Mesothelial cell of epicardium (in vitro differentiated cells): ENCODE measurements around the gene ZDHHC8. TPM values are rescaled to one million over a fixed set of nuclear protein-coding genes. Genes with fewer than 3 reads are reported as not detected.

Source experiments
- DNase-seq, 2 experiments: peaks; one replicate each; pipeline ENCODE4 v3.0.0; 2021; ENCODE audit warnings: low spot score in 2 of 2; ENCODE audit not compliant: unreplicated experiment in 2 of 2
- H3K27ac Mint-ChIP-seq: 2 replicates; pipeline ENCODE4 v1.8.0; 2021; ENCODE audit warnings: mixed read lengths
- H3K27me3 Mint-ChIP-seq: 2 replicates; pipeline ENCODE4 v1.8.0; 2021; ENCODE audit warnings: low read depth, mixed read lengths
- H3K36me3 Mint-ChIP-seq: 2 replicates; pipeline ENCODE4 v1.8.0; 2021; ENCODE audit warnings: mixed read lengths
- H3K4me1 Mint-ChIP-seq: 2 replicates; pipeline ENCODE4 v1.8.0; 2021; ENCODE audit warnings: mixed read lengths
- H3K4me3 Mint-ChIP-seq: 2 replicates; pipeline ENCODE4 v1.8.0; 2021; ENCODE audit warnings: mild to moderate bottlenecking, moderate library complexity, mixed read lengths
- H3K9me3 Mint-ChIP-seq: 2 replicates; pipeline ENCODE4 v1.8.0; 2021; ENCODE audit warnings: mixed read lengths
- total RNA-seq: library from RNA; stranded (reverse); gene quantifications from 3 replicates; pipeline ENCODE4 v1.2.1, GENCODE V29; 2021
- TF ChIP-seq, protein P1 (sequence below): fragments of 200-600 bp; sonication (generic); IDR thresholded peaks from one replicate; pipeline ENCODE4 v1.5.0; 2021; ENCODE audit warnings: antibody characterized with exemption; ENCODE audit not compliant: unreplicated experiment

Gene ZDHHC8
- total RNA-seq, 1 donor from 2014 or later: 86.2 TPM

- DNase-seq: no peak
- no peaks in the 10 kb centered on the region for H3K9me3 Mint-ChIP-seq
- H3K36me3 Mint-ChIP-seq: no peaks in the 10 kb centered on the region
- H3K27ac Mint-ChIP-seq: no peak overlapping the region
- TF ChIP-seq, protein P1, sequence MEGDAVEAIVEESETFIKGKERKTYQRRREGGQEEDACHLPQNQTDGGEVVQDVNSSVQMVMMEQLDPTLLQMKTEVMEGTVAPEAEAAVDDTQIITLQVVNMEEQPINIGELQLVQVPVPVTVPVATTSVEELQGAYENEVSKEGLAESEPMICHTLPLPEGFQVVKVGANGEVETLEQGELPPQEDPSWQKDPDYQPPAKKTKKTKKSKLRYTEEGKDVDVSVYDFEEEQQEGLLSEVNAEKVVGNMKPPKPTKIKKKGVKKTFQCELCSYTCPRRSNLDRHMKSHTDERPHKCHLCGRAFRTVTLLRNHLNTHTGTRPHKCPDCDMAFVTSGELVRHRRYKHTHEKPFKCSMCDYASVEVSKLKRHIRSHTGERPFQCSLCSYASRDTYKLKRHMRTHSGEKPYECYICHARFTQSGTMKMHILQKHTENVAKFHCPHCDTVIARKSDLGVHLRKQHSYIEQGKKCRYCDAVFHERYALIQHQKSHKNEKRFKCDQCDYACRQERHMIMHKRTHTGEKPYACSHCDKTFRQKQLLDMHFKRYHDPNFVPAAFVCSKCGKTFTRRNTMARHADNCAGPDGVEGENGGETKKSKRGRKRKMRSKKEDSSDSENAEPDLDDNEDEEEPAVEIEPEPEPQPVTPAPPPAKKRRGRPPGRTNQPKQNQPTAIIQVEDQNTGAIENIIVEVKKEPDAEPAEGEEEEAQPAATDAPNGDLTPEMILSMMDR: no peak
- H3K4me3 Mint-ChIP-seq: no peak overlapping the region
- no peaks in the 10 kb centered on the region for H3K27me3 Mint-ChIP-seq
- peaks cover 5% of the 10 kb centered on the region for H3K4me1 Mint-ChIP-seq
Observed at GRCh38 chr22:20140521-20140964, 8.9 kb downstream of the ZDHHC8 start.

- no peak for DNase-seq
- H3K4me3 Mint-ChIP-seq: no peak overlapping the region
- TF ChIP-seq, protein P1: no peak
Observed at GRCh38 chr22:20141186-20142077, 9.8 kb downstream of the ZDHHC8 start.

DNA sequence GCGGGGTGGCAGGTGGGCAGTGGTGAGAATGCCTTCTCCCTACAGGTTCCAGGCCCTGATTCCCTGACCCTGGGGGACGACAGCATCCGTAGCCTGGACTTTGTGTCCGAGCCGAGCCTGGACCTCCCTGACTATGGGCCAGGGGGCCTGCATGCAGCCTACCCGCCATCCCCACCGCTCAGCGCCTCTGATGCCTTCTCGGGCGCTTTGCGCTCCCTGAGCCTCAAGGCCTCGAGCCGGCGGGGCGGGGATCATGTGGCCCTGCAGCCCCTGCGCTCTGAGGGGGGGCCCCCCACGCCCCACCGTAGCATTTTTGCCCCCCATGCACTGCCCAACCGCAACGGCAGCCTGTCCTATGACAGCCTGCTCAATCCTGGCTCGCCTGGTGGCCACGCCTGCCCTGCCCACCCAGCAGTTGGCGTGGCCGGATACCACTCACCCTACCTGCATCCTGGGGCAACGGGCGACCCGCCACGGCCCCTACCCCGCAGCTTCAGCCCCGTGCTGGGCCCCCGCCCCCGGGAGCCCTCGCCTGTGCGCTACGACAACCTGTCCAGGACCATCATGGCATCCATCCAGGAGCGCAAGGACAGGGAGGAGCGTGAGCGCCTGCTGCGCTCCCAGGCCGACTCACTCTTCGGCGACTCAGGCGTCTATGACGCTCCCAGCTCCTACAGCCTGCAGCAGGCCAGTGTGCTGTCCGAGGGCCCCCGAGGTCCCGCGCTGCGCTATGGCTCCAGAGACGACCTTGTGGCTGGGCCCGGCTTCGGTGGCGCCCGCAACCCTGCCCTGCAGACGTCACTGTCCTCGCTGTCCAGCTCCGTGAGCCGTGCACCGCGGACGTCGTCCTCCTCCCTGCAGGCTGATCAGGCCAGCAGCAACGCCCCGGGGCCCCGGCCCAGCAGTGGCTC lies 11.4 kb downstream of the ZDHHC8 start:
- TF ChIP-seq, protein P1: no peak
- H3K4me3 Mint-ChIP-seq: no peak overlapping the region
- DNase-seq: no peak
- no peak overlapping the region for H3K27ac Mint-ChIP-seq
- H3K9me3 Mint-ChIP-seq: no peaks in the 10 kb centered on the region
- H3K27me3 Mint-ChIP-seq: no peaks in the 10 kb centered on the region
- no peaks in the 10 kb centered on the region for H3K36me3 Mint-ChIP-seq
- H3K4me1 Mint-ChIP-seq: no peaks in the 10 kb centered on the region

More at GRCh38 chr22:20141186-20142077, 9.8 kb downstream of the ZDHHC8 start:
- Mint-ChIP-seq H3K36me3 (no peaks in the 10 kb centered on the region), H3K9me3 (no peaks in the 10 kb centered on the region), H3K4me1 (peaks cover 3% of the 10 kb centered on the region), H3K27ac (no peak overlapping the region), H3K27me3 (no peaks in the 10 kb centered on the region)

DNA sequence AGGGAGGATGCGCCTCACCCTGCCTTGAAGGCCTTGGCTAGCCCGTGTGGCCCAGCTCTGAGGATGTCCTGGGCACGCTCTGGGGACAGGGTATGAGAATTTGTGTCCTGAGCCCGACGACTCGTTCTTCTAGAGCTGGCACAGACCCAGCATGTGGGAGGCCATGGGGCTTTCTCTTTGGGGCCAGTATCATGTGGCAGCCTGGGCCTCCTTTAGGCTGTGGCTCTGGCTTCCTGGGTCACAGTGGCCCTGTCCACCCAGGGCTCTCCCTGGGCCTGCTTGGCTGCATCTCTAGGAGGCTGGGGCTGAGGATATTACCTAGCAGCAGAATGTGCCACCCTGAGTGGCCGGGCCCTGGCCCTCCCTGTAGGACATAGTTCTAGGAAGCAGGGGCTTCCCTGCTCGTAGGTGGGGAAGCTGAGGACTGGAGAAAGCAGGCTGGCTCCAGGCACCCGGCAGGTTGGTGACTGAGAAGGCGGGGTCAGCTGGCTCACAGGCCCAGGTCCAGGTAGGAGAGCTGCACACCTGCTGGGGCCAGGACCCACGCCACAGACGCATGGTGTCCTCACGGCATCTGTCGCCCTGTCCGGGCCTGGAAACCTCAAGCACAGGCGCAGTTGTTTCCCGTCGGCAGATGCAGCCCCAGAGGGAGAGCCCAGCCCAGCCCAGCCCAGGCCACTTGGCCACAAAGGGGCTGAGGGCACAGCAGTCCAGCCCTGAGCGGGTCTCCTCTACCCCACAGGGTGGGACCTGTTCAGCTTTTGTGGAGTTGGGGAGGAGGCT lies 12.5 kb downstream of the ZDHHC8 start:
- no peaks in the 10 kb centered on the region for H3K9me3 Mint-ChIP-seq
- no peaks in the 10 kb centered on the region for H3K27me3 Mint-ChIP-seq
- H3K27ac Mint-ChIP-seq: no peak overlapping the region
- no peak overlapping the region for H3K4me3 Mint-ChIP-seq
- no peaks in the 10 kb centered on the region for H3K4me1 Mint-ChIP-seq
- TF ChIP-seq, protein P1: no peak
- DNase-seq: no peak
- no peaks in the 10 kb centered on the region for H3K36me3 Mint-ChIP-seq

DNA sequence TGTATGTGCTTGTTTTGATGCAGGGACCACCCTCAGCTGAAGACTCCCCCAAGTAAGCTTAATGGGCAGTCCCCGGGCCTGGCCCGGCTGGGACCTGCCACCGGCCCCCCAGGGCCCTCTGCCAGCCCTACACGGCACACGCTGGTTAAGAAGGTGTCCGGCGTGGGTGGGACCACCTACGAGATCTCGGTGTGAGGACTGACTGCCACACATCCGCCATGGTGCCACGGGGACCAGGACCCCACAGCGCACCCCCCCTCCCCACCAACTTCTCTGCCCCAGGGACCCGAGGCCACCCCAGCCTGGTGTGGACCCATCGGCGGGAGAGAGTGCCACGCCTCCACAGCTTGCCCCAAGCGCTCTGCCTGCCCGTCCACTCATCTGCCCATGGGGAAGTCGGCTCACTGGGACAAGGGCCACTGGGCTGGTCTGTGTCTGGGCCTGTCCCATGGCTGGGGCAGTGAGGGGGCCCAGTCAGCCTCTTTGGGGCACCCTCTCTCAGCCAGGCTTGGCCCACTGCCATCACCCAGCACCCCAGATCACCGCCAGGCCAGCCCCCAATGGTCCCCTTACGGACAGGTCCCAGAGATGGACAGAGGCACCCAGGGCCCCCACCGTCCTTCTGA lies 13.7 kb downstream of the ZDHHC8 start:
- Mint-ChIP-seq H3K4me1 (no peaks in the 10 kb centered on the region), H3K36me3 (no peaks in the 10 kb centered on the region), H3K4me3 (no peak overlapping the region), H3K27ac (no peak overlapping the region), H3K27me3 (no peaks in the 10 kb centered on the region), H3K9me3 (no peaks in the 10 kb centered on the region)
- TF ChIP-seq, protein P1: no peak
- no peak for DNase-seq
